GM20000 (cell line): ENCODE measurements around the gene MAN2B2.
A peak's percentile ranks its signal among the peaks of the same experiment; 100 is the strongest.

Source experiments
- DNase-seq: peaks from one replicate; pipeline ENCODE4 v3.0.0; 2012; ENCODE audit warnings: low spot score
- TF ChIP-seq, protein P1 (sequence below): IDR thresholded peaks from 2 replicates; pipeline ENCODE4 v1.5.1; 2012; ENCODE audit warnings: mild to moderate bottlenecking, control low read depth; ENCODE audit errors: extremely low read depth, missing control alignments

MAN2B2 gene

DNA sequence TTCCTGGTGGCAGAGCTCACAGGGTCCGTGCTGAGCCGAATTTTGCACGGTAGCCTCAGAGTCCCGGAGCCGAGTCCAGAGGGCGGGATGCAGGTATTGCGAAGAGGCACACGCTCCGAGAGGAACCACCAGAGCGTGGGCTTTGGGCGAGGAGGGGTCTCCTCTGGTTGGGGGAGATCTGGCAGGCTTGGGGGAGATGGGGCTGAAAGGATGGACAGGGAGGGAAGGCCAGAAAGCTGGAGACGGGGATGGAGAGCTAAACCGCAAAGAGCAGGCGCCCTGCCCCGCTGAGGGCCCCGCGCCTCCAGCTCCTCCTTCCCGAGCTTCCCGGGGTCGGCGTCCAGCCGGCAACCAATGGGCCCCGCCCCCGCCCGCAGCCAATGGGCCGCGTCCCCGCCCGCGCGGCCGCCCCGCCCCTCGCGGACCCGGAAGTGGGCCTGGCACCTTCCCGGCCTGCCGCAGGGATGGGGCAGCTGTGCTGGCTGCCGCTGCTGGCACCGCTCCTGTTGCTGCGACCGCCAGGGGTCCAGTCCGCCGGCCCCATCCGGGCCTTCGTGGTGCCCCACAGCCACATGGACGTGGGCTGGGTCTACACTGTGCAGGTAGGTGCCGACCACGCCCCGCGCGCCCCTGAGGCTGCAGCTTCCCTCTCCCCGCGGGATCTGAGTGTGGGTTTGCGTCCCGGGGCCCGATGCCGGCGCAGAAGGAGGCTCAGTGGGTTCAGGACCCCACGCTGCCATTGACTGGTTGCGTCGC lies at the start of gene MAN2B2:
Gene MAN2B2, plus strand, starts transcription at position 443 of the 756 bp plus-strand sequence. Its CDS starts 22 bp downstream, at position 465.
- TF ChIP-seq, protein P1, sequence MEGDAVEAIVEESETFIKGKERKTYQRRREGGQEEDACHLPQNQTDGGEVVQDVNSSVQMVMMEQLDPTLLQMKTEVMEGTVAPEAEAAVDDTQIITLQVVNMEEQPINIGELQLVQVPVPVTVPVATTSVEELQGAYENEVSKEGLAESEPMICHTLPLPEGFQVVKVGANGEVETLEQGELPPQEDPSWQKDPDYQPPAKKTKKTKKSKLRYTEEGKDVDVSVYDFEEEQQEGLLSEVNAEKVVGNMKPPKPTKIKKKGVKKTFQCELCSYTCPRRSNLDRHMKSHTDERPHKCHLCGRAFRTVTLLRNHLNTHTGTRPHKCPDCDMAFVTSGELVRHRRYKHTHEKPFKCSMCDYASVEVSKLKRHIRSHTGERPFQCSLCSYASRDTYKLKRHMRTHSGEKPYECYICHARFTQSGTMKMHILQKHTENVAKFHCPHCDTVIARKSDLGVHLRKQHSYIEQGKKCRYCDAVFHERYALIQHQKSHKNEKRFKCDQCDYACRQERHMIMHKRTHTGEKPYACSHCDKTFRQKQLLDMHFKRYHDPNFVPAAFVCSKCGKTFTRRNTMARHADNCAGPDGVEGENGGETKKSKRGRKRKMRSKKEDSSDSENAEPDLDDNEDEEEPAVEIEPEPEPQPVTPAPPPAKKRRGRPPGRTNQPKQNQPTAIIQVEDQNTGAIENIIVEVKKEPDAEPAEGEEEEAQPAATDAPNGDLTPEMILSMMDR = no peak
- peak; percentile 98 for DNase-seq

DNA sequence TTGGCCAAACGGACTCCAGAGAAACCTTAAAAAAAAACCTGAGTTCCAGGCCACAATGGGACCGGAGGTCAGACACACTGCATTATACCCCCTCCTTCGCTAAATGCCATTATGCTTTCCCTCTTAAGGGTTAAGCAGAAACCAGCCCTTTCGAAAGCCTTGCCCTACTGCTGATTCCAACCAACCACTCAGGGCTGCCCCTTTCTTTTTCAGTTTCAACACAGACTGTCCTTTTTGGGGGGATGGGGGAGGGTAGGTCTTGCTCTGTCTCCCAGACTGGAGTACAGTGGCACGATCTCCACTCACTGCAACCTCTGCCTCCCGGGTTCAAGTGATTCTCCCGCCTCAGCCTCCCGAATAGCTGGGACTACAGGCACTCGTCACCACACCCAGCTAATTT lies 49.5 kb upstream of the MAN2B2 start:
- DNase-seq = no peak
- TF ChIP-seq, protein P1 = no peak

DNA sequence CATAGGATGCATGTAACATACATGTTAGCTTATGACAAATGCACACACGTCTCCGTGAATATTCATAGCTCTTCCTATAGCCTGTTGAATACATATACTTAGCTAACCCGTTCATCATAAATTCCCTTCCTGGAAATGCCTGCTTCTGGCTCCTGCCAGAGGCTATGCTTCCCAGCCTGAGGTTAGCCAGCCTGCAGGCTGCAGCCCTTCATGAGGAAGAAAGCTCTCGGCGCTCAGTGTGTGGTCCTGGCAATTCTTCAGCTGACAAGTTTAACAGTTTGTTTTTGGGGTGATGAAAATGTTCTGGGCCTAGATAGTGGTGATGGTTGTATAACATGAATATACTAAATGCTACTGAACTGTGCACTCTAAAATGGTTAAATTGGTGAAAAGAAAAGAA lies 48.8 kb upstream of the MAN2B2 start:
- TF ChIP-seq, protein P1 = no peak
- no peak for DNase-seq

DNA sequence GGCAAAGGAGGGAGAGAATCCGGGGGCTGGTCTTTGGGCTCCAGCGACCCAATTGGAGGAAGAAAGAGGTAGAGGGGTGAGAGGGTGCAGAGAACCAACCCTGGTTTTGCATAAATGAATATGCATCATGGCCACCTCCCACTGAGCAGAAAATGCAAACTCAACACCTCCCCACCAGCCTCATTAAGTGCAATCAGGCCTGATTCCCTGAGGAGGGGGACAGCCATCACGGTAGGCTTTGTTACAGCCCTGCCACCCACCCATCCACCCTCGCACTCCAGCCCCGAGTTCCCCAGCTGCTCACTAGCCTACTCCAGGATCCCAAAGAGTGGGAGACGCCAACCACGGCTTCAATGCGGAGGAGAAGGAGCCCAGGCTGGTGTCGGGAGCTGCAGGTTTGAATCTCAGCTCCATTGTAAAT lies 48.3 kb upstream of the MAN2B2 start:
- TF ChIP-seq, protein P1 = no peak
- DNase-seq = no peak

DNA sequence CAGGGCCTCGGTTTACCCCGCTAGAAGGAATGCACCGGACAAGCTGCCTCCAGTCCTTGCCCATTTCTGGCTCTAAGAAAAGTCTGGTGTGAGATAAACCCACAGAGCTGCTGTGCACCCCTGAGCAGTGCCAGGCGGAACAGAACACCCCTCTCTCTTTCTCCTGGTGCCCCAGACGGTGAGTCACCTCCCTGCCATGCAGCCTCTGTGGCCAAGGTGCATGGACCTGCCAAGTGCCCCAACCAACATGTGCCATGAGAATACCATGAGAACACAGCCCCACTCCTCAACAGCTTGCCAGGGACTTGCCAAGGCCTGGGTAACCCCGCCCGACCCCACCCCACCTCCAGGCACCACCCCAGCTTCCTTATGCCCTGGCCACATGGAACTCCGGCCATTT lies 47.7 kb upstream of the MAN2B2 start:
- TF ChIP-seq, protein P1 = no peak
- no peak for DNase-seq

DNA sequence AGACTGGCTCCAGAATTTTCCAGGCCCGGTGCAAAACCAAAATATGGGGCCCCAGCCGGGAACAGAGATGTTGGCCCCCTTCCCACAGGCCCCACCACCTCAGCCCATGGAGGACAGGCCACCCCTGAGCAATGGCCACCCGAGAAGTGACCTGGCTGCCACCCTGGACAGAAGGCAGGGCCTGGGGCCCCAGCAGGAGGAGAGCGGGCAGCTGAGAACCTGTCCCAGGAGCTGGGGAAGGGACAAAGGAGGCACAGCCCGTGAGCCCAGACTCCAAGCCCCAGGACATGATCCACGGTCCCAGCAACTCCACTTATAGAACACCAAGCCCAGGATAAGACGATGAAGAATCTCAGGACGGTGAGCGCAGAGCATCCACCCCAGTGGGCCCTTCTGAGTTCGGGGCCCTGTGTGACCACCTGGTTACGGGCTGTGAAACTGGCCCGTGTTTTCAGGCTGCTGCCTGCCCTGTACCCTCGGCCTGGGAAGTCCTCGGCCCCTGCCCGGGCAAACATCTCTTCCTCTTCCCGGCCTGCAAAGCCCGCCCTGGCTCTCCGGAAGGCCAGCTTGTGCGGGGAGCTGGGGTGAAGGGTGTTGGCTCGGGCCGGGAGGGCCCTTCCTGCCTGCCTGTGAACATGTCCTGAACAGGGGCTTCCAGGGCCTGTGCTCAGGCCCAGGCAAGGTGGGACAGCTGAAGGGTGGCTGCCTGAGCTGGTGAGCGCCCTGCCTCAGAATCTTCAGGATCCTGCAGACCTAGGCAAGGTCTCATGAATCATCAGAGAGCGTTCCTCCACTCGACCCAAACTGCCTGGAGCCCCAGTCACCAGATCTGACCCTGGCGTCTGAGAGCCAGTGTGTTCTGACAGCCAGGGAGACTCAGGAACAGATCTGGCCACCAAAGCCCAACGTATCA lies 47.0 kb upstream of the MAN2B2 start:
- TF ChIP-seq, protein P1 = no peak
- DNase-seq = no peak

DNA sequence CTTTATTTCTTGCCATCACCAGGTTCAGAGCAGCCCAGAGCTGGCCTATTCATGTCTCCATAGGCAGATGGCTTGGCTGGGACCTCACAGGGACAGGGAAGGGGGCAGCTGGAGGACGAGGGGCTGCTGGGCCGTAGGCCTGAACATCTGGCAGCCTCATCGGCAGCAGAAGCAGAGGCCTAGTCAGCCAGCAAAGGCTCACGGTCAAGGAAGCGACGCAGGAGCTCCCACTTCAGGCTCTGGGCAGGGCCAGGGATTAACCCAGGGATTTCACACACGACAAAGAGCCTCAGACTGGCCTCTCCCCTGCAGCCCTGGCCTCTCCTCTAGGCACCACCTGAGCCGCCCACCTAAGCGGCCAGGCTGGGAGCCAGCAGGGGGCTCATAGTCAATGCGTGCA lies 46.0 kb upstream of the MAN2B2 start:
- DNase-seq = no peak
- TF ChIP-seq, protein P1 = no peak
